Measurements from ENCODE around the gene CDK15. TPM values are rescaled to one million over a fixed set of nuclear protein-coding genes. Genes with fewer than 3 reads are reported as not detected.

CDK15 gene
- total RNA-seq, 1 experiment from 2014 or later: not detected

DNA sequence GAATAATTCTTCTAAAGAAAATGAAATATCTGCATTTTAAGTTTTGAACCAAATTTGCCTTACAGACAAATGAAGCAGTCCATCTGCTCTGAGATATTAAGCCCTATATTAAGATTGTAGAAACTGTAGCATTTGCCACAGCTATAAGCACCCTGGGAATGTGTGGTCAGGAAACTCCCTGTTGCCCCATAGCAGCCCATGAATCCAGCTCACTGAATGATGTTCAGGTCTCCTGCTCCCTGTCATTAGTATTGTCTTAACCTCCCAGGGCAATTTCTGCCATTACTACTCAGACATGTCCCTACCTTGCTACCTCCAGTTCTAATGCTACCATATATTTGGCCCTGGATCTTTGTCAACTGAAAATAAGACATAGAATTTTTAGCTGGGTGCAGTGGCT is 41.1 kb downstream of the CDK15 start (continued):
- TF ChIP-seq SRF (IDR thresholded peaks at IDR 0.05; ENCODE audit: low read depth): no peak

DNA sequence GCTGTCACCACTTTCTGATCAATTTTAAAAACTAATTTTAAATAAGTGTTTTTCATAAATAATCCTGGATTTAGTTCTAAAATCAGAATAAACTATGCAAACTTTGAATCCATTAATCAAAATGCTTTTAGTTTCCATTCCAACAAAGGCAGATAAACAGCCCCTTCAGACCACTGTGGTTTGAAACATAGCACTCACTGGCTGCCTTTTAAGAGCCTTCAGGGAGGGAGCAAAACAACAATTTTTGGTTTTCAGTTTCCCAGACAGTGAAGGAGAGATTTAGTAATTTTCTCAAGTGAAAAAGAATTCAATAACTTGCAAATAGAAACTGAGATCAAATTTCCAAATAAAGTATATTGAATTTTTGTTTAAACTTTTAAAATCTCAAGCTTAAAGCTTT is 46.1 kb downstream of the CDK15 start:
- ChIA-PET CTCF (no interaction called here), RAD21 (ENCODE audit: low non-redundant PET in 1 of 2, low total read pairs in 2 of 2, uncharacterized antibody in 2 of 2, unreplicated experiment in 2 of 2) (no interaction called here), POLR2A (no interaction called here)
- H3K36me3 ChIP-seq (ENCODE audit: control insufficient read depth in 1 of 2, insufficient read depth in 2 of 2, low read length in 2 of 2): no peaks in the 10 kb centered on the region
- no peaks in the 10 kb centered on the region for H3K9me3 ChIP-seq (ENCODE audit: control insufficient read depth in 1 of 2, insufficient read depth in 1 of 2, low read depth in 1 of 2, low read length in 2 of 2)
- DNase-seq (ENCODE audit: low read depth, low spot score) (no peak), ATAC-seq (no peak)
- H3K4me1 ChIP-seq (ENCODE audit: control insufficient read depth in 1 of 2, insufficient read depth in 2 of 2, low read length in 2 of 2): peaks cover 0 to 8% of the 10 kb centered on the region in 2 experiments; a peak in 2 of 4 replicates
- intact Hi-C loops (cut with micrococcal nuclease): no loop called here
- H3K4me3 ChIP-seq (replicated peaks in 1 of 2; ENCODE audit: low read depth in 1 of 2, low read length in 2 of 2): no peak overlapping the region
- TF ChIP-seq ELF1 (IDR thresholded peaks at IDR 0.05; ENCODE audit: borderline replicate concordance, low read depth) (no peak), FOSL1 (IDR thresholded peaks at IDR 0.05; ENCODE audit: low read depth) (no peak), ZNF274 (IDR thresholded peaks at IDR 0.05; ENCODE audit: low read depth, low read length) (no peak), ZFX (IDR thresholded peaks at IDR 0.05) (no peak), POLR2AphosphoS5 (IDR thresholded peaks at IDR 0.05; ENCODE audit: low read depth, low read length) (no peak), SP1 (IDR thresholded peaks at IDR 0.05; ENCODE audit: low read depth) (no peak), RAD21 (IDR thresholded peaks at IDR 0.05; ENCODE audit: low read depth) (no peak), CBX3 (IDR thresholded peaks at IDR 0.05; ENCODE audit: low read depth) (no peak), CEBPB (IDR thresholded peaks at IDR 0.05; ENCODE audit: low read depth) (no peak), EGR1 (IDR thresholded peaks at IDR 0.05; ENCODE audit: low read depth) (no peak), SRF (IDR thresholded peaks at IDR 0.05; ENCODE audit: low read depth) (no peak), MAX (IDR thresholded peaks at IDR 0.05) (no peak), EZH2 (IDR thresholded peaks at IDR 0.05) (no peak), EZH2phosphoT487 (IDR thresholded peaks at IDR 0.05; ENCODE audit: borderline replicate concordance) (no peak), YY1 (IDR thresholded peaks at IDR 0.05; ENCODE audit: extremely low read depth, insufficient replicate concordance, low read depth, low read length) (no peak), ZBTB33 (IDR thresholded peaks at IDR 0.05; ENCODE audit: extremely low read depth, insufficient replicate concordance, low read length) (no peak), POLR2A (IDR thresholded peaks at IDR 0.05; ENCODE audit: borderline replicate concordance, extremely low read depth, insufficient read depth, insufficient read length) (no peak)
- TF ChIP-seq, protein P1, sequence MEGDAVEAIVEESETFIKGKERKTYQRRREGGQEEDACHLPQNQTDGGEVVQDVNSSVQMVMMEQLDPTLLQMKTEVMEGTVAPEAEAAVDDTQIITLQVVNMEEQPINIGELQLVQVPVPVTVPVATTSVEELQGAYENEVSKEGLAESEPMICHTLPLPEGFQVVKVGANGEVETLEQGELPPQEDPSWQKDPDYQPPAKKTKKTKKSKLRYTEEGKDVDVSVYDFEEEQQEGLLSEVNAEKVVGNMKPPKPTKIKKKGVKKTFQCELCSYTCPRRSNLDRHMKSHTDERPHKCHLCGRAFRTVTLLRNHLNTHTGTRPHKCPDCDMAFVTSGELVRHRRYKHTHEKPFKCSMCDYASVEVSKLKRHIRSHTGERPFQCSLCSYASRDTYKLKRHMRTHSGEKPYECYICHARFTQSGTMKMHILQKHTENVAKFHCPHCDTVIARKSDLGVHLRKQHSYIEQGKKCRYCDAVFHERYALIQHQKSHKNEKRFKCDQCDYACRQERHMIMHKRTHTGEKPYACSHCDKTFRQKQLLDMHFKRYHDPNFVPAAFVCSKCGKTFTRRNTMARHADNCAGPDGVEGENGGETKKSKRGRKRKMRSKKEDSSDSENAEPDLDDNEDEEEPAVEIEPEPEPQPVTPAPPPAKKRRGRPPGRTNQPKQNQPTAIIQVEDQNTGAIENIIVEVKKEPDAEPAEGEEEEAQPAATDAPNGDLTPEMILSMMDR (IDR thresholded peaks at IDR 0.05 in 2 of 3, conservative IDR thresholded peaks at IDR 0.05 in 1 of 3; ENCODE audit: borderline replicate concordance in 1 of 3, insufficient read depth in 1 of 3, low read depth in 2 of 3, low read length in 2 of 3): no peak
- TF ChIP-seq, protein P2, sequence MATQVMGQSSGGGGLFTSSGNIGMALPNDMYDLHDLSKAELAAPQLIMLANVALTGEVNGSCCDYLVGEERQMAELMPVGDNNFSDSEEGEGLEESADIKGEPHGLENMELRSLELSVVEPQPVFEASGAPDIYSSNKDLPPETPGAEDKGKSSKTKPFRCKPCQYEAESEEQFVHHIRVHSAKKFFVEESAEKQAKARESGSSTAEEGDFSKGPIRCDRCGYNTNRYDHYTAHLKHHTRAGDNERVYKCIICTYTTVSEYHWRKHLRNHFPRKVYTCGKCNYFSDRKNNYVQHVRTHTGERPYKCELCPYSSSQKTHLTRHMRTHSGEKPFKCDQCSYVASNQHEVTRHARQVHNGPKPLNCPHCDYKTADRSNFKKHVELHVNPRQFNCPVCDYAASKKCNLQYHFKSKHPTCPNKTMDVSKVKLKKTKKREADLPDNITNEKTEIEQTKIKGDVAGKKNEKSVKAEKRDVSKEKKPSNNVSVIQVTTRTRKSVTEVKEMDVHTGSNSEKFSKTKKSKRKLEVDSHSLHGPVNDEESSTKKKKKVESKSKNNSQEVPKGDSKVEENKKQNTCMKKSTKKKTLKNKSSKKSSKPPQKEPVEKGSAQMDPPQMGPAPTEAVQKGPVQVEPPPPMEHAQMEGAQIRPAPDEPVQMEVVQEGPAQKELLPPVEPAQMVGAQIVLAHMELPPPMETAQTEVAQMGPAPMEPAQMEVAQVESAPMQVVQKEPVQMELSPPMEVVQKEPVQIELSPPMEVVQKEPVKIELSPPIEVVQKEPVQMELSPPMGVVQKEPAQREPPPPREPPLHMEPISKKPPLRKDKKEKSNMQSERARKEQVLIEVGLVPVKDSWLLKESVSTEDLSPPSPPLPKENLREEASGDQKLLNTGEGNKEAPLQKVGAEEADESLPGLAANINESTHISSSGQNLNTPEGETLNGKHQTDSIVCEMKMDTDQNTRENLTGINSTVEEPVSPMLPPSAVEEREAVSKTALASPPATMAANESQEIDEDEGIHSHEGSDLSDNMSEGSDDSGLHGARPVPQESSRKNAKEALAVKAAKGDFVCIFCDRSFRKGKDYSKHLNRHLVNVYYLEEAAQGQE (IDR thresholded peaks at IDR 0.05; ENCODE audit: low read depth): no peak
- TF ChIP-seq, protein P3, sequence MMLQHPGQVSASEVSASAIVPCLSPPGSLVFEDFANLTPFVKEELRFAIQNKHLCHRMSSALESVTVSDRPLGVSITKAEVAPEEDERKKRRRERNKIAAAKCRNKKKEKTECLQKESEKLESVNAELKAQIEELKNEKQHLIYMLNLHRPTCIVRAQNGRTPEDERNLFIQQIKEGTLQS (IDR thresholded peaks at IDR 0.05): no peak
- no peaks in the 10 kb centered on the region for H4K20me1 ChIP-seq (ENCODE audit: insufficient read depth)
- no peaks in the 10 kb centered on the region for H3K79me2 ChIP-seq (ENCODE audit: insufficient read depth, low read length)
- H2AFZ ChIP-seq (ENCODE audit: low read depth, low read length, poor library complexity, severe bottlenecking): no peak overlapping the region
- no peak overlapping the region for H3K4me2 ChIP-seq (ENCODE audit: low read length)
- no peak overlapping the region for H3K9ac ChIP-seq (ENCODE audit: low read length)
- no TSS peak for BruUV-seq (replicated peaks)
- H3K27me3 ChIP-seq (ENCODE audit: insufficient read depth, low read length): no peaks in the 10 kb centered on the region
- H3K9me2 ChIP-seq (ENCODE audit: insufficient read depth): 0 out of 2 replicates have a peak, but pooled peaks cover 3% of the 10 kb centered on the region
- no peak overlapping the region for H3K27ac ChIP-seq (ENCODE audit: low read depth, low read length)

Measured in HCT116 (cell line).